ENCODE measurements around the gene IRF2BPL.

Gene IRF2BPL

DNA sequence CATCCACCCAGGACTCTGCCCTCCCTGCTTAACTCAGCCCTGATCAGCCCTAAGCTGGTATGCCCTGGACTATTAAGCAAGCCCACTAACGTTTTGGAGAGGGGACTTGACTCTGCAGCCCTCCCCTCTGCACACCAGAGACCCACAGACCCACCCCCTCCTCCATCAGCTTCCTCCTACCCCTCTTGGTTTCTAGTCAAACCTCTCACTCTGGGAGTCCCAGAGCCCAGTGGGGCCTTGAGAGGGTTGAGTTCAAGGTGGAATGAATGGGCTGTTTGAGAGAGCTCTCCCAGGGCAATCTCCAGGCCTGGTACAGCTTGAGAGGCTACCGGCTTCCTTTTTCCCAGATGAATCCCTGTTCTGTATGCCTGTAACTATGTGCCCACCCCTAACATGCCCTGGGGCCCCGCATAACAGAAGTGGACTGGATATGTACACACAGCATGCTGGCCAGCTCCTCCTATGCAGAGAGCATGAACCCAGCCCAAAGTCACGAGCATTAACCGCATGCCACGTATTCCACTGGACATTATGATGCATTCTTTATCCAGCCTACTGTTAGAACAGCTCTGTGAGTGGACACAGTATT lies 43.6 kb downstream of the IRF2BPL start:
- no peak for DNase-seq

DNA sequence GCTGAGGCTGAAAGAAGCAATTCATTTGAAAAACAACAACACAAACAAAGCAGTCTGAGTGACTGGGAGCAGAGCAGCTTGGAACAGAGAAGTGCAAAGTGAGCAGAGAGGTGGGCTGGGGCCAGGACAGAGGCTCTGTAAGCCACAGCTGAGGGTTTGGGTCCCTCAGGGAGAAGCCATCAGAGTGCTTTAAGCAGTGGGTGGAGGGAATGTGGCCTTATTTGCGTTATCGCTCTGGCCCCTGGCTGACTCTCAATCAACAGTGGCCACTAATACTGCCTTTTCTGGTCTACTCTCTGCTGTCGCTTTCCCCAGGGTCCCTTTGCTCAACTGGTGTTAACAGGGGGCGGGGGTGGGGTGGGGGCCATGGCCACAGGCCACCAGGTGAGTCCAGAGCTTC lies 44.2 kb downstream of the IRF2BPL start:
- DNase-seq: no peak

DNA sequence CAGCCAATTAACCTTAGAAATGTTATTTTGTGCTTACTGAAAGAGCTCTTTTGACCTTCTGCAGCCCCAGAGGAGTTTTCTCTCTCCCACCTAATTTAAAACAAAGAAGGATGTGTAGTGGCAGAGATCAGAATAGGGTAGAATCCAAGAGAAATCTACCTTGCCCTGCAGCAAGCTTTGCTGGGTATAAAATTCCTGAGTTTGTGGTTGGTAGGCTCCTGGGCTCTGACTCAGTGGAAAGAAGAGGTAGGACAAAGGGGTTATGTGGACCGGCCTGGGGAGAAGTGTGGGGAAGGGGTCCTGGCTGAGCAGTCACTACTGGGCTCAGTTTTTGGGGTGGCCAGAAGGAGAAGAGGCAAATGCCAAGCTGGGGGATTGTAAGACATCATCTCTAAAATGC lies 46.8 kb downstream of the IRF2BPL start:
- DNase-seq: no peak

DNA sequence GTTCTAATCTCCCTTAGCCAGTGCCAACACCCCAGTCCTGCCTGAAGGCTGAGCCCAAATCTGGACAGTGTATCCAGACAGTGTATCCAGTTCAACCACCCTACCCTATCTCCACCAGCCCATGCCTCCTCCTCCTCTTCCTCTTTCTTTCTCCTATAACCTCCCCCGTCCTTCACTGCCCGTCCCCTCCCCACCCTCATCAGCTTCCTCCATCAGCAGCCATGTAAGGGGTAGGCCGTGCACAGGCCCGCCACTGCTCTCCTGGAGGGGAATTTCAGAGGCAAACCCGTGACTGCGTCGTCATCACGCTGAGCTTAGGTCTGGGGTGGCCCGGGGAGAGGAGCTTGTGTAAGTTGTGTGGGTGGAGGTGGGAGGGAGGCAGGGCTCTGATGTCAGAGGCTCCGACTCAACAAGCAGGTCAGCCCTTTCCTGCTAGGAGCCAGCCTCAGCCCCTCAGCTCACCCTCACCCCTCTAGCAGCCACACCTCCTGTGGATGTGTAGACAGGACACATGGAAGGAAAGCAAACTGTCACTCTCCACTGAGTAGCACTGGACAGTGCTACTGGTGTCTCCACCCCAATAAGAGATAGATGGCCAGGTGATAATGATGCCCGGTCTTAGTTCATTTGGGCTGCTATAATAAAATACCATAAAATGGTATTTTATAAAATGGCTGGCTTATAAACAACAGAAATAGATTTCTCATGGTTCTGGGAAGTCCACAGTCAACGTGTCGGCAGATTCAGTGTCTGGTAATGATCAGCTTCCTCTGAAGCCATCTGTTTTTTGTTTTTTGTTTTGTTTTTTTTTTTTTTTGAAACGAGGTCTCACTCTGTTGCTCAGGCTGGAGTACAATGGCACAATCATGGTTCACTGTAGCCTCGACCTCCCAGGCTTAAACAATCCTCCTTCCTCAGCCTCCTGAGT lies 50.5 kb downstream of the IRF2BPL start:
- no peak for DNase-seq

DNA sequence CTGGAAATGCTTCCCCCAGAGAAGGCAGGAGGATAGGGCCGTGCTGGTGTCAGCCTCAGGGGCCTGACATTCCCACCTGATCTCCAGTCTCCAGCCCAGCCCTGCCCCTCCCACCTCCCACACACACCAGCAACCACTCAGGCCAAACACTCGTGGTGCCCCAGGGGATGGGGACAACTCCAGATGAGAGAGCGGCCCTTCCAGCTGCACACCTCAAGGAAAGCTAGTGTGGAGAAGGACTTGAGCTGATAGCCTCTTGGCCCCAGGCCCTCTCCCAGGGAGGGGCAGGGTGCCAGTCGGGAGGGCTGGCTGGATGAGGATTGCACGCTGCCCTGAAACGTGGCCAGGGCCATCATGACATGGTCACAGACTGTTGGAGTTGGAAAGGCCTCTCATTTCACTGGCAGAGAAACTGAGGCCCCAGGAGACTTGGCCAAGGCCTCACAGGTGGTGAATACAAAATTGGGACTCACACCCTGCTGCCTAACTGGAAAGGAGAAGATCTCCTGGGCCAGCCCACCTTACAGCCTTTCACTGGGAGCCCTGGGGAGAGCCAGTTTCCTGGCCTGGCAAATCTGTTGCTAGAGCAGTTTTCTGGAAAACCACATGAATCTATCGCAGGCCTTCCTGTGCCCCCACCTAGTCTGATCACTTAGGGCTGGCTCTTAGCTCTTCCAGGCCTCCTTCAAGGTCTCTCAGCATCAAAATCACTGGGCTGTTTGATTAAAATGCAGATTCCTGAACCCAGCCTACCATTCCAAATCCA lies 52.1 kb downstream of the IRF2BPL start:
- no peak for DNase-seq

DNA sequence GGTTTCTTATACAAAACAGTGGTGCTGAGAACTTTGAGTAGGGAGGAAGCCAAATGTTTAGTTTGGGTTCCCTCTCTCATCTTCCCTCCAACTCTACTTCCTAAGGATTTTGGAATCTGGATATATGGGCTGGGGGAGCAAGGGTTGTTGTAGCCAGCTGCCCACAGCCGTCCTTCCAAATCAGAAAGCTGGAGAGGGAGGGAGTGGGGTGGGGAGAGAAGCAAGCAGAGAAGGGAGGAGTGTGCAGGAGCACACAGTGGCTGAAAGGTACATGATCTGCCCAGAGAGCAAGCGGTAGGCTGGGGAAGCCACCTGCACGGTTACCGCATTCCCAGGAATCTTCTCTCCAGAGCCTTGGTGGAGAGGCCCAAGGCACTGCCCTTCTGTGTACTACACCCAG lies 52.7 kb downstream of the IRF2BPL start:
- no peak for DNase-seq

DNA sequence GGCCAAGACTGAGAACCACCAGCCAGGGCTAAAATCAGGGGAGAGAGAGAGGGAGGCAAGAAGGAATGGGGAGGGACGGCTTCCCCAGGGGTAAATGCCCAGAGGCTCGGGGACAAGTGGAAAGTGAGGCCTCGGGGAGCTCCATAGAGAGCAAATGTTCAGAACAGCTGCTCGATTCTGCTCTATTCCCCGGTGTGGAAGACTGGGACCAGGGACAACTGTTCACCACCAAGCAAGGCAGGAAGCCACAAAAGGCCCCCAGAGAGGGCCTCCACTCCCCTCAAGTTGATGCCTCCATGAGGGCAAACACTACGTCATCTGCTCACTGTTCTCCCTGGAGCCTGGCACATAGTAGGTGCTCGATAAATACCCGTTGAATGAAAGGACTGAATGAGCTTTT lies 53.5 kb downstream of the IRF2BPL start:
- no peak for DNase-seq
